CD4-positive, alpha-beta T cell treated with Interleukin-1 beta for 1 hour (primary cell): ENCODE results near the gene NFYA.

Experiments used
- DNase-seq, 2 donors: peaks; one replicate each; pipeline ENCODE4 v3.0.0-alpha.2; 2020 to 2022

The NFYA gene

DNA sequence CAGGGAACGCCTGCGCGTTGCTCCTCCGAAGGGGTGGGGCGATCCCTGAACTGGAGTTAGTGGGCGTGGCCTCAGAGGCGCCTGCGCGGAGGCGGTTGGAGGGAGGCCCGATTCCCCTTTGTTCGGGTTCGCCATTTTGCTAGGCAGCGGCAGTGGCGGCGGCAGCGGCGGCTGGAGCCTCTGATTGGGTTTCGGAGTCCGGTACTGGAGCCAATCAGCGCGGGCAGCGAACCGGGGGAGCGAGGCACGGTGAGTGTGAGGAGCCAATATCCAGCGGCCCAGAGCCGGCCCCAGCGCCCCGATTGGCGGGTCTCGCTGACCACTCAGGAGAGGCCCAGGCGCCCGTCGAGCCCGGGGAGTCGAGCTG is at the start of gene NFYA:
Gene NFYA, plus strand, starts transcription at position 139 of the 367 bp plus-strand sequence. CDS start 6,116 bp downstream, outside the sequence.
- no peak for DNase-seq

DNA sequence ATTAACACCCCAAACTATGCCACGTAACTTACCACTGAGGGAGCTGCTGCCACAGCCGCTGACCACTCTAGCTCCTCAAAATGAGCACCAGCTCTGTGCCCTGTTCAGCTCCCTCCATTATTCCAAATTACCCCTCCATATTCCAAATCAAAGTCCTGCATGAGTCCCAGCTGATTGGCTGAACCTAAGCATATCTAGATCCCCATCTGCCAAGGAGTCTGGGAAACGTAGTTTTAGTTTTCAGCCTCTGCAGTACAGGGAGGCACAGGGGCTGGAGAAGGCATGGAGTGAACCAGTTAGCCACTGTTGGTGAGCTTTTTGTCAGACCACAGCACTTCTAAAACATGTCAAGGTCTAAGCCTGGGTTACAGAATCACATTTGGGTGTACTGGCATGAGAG is 49.7 kb upstream of the NFYA start:
- no peak for DNase-seq

DNA sequence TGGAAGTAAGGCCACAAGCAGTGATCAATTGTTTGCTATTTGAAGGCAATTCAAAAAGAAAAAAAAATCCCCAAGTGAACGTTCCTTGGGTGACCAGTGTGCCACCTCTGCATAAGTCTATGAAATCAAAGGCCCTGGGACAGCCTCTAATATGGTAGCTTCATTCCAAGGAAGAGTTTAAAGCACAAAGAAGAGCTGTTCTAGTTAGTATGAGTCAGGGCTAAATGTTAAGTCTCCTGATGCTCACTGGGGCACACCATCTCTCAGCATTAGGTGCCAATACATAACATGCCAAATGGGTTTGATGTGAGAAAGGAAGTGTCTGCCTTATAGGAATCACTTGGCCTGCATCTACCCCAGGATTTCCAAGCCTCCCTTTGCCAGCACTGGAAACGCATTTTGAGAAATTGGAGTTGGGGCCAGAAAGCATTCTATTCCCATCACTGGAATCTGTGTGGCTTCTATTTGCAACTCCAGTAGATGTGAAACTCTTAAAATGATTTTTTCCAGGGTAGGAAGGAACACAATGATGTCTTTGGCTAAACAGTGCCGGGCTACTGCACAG is 46.7 kb upstream of the NFYA start:
- no peak for DNase-seq

DNA sequence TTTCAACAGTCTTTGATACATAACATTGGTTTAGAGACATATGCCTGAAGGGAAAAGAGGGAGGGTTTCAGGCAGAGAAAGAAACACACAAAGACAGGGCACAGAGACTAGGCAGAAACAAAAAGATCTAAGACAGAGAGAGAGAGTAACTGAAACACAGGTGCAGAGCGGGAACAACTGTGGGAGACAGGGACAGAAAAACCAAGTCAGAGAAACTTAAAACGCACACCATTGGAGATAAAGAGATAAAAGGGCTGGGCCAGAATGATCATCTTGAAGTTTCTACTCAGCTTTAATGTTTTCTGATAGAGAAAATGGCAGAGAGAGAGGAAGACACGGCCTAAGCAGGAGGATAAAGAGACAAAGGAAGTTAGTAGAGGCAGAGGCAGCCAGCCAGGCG is 45.5 kb upstream of the NFYA start:
- DNase-seq, result no peak

DNA sequence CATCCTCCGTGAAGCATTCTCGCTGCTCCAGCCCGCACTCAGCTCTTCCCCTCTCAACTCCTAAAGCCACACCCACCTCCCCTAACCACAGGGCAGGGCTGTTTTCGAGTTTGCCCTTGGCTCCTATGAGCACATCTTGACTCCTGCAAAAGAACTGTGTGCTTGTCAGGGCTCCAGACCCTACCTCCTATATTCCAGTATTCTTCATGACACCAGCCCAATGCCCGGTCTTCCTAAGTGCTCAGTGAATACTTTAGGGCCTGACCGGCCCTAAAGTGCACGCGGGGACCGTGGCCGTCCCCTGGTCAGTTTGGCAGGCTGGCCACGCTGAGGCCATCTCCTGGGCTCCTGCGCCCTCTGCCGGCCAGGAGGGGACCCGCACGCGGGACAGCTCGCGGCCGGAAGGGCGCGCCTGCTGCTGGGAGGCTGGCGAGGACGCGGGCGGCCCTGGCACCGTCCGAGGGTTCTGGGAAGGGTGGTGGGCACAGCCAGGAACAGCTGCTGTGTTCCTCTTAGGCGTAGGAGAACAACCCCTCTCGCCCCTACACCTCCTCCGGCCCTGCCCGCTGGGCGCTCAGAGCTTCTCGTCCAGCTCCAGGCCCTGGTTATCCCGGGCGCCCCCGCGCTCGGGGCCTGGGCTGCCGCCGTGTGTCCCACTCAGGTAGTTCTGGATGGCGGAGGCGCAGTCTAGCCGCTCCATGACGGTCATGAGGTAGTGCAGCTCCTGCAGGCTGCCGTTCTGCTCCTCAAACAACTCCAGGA is 44.8 kb upstream of the NFYA start:
- DNase-seq, result peak; percentile 73 to 76

DNA sequence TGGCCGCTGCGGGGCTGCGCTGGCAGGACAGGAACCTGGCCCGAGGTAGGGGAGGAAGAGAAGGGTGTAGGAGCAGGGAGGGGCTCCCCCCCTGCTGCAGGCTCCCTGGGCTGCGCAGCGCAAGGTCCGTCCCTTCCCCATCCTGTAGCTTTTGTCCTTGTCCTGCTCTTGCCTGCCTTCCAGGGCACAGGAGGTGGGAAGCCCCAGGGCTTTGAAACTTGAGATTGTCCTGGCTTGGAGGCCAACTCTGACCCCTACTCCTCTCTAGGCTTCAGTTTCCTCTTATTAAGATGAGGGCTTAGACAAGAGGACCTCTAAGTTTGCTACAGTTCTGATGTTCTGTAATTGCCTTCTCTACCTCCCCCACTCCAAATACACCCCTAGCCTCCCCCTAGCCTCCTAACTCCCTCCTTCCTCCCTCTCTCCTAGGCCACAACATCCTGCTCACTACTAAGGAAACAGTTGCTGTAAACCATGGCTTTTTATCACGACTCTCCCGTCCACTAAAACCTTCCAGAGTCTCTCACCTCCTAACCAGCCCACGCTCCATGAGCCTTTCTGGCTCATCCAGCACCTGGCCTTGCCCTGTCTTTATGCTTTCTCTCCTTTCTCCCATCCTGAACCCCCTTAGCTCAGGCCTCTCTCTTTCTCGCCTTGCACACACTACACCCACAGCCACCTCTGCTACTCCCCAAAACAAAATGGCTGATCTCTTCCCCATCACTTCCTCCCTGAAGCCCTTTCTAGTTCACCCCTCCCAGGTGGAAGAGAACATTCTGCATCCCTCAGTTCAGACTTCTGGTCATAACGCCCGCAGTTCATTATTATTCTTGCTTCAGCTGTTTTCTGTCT is 44.0 kb upstream of the NFYA start:
- no peak for DNase-seq

DNA sequence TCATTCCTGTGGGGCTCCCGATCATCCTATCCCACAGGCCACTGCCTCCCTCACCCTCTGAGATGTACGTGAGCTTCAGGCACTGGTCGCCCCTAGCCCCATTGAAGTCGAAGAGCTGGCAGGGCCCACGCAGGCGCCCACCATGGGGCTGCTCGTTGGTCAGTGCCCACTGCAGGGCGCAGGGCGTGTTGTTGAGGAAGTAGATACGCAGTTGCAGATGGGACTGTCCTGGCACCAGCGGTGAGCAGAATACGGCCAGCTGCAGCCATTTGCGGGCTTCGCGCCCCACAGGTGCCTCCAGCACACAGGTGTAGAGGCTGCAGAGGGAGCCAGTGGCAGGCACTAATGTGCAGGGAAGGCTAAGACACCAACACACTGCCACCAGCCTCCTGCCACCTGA is 39.9 kb upstream of the NFYA start:
- DNase-seq, result no peak

DNA sequence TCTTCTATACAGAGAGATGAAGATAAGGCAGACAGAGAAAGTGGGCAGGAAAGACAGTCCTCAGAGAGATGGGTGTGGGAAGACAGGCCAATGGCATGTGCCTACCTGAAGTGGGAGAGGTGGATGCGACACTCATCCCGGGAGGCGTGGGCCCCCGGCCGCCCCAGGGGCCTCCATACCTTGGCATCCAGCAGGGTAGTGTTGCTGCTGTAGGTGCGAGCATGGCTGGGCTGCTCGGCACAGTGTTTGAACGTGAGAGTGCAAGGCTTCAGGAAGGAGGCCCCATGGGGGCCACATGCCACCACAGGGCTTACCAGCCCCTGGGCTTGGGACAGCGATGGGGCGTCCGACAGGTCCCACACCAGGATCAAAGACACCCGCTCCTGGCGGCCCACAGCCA is 39.0 kb upstream of the NFYA start:
- no peak for DNase-seq

DNA sequence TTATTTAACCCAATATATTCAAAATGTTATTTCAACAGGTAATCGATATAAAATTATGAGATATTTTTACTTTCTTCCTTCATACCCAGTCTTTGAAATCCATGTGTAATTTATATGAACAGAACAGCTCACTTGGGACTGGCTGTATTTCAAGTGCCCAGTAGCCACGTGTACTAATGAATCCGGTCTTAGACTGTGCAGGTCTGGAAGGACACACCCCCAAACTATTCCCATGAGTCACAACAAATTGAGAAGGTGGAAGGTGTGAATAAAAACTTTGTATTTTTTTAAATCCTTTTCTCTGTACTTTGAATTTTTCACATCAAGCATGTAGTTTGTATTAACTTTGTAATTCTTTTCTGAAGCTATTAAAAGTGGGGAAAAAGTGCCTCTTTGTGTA is 36.6 kb upstream of the NFYA start:
- no peak for DNase-seq

DNA sequence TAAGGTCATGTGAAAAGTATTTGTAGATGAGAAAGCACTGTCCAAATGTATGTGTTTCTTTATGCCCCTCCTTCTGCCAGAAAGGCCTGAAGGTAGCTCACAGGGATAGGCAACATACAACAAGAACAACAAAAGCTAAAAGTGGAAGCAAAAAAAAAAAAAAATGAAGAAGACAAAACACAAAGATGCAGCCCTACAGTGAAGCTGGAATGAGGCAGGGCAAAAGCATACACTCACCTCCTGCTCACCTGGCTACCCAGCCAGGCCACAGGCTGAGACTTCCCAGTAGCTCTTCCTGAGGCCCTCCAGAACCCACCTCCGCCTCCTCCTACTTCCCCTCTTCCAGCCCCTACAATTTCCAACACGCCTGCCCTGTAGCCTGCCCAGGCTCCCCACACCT is 36.2 kb upstream of the NFYA start:
- no peak for DNase-seq

DNA sequence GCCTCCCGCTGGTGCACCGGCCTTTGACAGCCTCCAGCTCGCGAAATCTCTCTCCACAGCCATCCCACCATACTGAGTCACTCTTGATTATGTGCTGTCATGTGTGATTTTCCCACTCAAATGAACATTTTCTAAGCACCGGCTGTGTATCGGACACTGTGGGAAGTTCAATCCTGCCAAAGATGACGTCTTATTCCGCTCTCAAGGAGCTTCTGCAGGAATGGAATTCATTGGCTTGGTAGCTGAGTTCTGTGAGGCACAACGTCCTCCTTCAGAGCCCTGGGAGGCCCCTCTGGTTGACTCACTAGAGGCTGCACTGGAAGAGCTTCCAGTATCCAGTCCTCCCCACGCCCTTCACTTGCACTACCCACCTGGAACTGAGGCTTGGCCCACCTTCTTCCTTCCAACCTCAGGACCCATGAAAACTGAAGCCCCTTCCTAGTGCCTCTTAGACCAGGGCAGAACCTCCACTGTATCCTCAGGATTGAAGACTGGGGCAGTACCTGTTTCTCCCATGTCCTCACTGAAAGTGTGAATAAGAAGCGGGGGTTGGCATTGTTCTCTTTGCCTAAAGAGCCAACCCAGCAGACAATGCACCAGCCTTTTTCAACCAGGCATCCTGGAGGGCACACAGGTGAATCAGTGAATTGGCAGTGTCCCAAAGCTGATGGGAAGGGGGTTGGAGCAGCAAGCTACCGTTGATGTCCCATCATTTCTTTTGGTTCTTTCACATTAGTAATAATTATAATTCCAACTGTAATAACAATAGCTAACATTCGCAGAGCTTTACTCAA is 35.5 kb upstream of the NFYA start:
- DNase-seq, result no peak

DNA sequence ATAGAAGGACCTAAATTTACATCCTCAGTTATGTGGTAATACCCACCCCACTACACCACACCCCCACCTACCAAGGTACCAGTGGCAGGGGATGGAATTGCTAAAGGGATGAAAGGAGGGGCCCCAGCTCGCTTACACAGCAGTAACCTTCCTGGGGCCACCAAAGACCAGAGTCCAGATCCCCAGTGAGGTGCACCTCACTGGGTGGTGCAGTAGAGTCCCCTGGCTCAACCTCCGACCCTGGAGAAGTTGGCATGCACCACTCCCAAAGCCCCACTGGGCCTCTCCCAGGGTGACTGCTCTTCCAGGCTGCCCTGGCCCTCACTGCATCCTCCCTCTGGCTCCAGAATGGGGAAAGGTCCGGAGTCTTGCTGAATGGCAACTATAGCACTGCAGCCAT is 34.6 kb upstream of the NFYA start:
- no peak for DNase-seq

DNA sequence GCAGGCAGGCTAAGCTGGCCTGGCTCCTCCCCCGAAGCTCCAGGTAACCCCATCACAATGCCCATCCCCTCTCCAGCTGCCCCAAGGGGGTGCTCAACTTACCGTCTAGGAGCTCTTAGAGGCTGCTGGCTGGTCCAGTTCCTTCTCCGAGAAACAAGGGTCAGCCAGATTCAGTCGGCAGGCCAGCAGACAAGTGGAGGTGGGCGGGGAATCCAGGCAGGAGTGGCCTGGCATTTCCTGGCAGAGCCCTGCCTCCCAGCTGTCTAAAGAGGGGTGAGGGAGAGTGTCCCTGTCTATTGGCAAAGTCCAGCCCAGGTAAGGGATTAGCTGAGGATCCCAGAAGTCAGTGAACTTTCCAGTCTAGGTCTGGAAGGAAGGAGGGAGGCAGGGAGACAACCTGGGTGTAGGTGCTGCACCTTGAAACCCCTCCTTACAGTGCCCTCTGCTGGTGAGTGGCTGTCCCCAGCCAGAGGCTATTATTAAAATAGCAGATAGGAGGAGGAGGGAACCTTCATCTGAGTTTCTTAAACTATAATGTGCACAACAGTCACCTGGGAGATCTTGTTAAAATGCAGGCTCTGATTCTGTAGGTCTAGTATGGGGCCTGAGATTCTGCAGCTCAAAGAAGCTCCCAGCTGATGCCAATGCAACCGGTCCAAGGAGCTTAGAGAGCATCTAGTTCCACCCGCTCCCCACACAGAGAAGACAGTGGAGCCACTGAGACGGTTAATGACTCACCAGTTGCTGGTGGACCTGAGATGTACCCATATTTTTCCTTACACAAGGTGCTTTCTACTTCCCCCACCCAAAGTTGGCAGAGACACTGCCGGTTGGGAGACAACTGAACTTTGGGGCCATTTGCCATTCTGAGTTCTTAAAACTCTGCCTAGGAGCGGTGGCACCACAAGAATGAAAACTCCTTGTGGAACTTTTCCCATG is 33.4 kb upstream of the NFYA start, which contains the start of gene UNC5CL:
Gene UNC5CL, minus strand, starts transcription at position 162 of the 939 bp plus-strand sequence. CDS start 4,147 bp downstream, outside the sequence.
- peak; percentile 42 to 54 for DNase-seq

DNA sequence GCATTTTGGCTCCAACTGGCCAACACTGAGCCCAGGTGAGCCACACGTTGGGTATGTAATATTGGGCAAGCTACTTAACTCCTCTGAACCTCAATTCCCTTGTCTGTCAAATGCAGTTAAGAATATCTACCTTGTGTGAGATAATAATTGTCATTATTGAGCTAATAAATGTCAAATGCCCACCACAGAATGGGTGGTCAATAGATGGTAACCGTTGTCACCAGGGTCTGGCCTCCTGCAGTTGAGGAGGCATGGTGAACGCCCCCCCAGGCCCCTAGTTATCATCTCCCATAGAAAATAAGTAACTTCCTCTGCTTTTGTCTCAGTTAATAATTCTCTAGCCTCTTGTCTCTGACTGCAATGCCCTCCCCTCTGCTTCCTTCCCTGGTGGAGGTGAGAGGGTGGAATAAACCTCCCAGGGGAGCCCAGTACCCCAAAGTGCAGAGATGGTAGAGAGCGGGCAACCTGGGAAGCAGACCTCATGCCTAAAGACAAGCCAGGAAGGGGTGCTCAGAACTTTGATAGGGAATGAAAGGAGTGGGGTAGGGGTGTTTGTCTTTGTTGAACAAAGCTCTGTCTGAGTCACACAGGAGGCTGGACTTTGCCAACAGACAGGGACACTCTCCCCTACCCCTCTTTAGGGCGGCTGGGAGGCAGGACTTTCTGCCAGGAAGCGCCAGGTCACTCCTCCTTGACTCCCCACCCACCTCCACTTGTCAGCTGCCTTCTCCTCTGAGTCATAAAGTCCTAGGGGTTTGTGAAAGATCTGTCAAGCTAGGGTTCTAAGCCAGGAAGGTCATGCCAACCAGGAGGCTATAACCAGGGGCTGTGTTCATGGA is 32.5 kb upstream of the NFYA start:
- no peak for DNase-seq

DNA sequence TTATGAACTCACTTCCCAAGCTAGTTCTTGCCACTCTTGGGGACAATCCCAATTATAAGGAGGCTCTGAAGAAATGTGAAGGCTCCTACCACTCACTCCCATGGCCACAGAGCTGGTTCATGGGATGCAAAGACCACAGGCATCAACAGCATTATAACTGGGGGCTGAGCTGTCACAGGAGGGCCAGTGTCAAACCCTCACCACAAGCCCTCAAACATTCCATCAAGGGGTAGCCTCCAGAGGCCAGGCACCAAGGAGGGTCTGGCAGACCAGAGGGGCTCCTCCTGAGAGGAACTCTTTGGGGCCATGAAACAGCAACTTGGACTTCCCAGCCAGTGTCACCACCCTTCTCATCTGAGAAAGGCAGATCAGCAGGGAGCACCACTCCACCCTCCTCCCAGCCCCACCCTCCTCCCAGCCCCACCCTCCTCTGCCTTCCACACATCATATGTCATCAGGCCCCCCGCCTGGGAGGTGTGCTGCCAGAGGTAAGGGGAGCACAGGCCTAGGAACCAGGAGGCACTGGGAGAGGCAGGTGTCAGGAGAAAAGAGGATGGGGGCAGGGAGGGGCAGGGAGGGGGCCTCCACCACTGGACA is 31.7 kb upstream of the NFYA start:
- DNase-seq, result no peak

DNA sequence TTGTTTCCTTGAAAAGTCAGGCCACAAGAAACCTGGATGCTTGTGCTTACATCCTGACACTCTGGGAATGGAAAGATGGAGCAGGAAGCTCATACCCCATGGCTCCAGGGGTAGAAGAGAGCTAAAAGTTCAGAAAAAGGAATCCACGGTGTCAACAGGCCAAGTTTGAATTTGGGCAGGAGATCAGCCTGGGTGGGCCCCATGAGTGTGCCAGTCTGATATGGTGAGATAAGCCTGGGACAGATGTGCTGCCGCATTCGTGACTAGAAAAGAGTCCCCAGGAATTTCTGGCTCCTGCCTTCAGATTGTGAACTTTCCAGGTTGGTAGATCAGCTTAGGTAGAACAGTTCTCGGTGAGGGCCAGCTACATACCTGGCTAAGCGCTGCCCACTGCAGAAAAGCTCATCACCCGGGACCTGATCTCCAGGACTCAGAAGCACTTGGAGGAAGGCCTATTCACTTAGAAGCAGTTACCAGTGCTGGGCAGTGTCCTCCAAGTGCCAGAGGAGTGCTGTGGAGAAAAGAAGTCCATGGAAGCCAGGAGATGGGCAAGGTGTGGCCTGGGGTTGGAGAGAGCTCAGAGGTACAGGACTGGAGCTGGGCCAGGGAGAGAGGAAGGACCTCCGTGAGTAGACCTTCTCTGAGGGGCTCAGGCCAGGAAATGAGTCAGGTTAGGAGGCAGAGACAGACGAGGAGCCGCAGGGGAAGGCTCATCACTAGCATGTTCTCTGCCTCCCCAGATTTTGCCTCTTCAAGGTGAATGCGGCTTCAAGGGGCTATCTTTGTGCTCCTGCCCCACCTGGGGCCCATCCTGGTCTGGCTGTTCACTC is 30.3 kb upstream of the NFYA start, which contains the start of gene TSPO2:
Gene TSPO2, plus strand, starts transcription at position 242 of the 830 bp plus-strand sequence. Its CDS starts 519 bp downstream, at position 761.
- DNase-seq, result no peak

DNA sequence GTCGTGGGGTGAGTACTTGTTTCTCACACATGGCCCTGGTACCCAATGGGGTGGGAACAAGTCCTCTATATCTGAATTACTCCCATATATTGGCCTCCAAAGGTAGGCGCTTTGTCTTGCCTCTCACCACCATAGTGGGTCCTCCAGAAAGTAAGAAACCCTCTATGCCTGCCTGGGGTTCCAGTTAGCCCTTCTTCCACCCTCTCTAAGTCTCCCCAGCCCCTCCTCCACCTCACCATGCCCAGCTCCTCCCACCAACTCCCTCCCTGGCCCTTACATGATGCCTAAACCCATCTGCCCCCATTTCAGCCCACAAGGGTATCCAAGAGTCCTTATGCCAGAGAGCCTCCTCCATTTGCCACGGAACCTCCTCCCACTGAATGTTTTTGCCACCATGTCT is 29.6 kb upstream of the NFYA start:
- DNase-seq, result no peak

DNA sequence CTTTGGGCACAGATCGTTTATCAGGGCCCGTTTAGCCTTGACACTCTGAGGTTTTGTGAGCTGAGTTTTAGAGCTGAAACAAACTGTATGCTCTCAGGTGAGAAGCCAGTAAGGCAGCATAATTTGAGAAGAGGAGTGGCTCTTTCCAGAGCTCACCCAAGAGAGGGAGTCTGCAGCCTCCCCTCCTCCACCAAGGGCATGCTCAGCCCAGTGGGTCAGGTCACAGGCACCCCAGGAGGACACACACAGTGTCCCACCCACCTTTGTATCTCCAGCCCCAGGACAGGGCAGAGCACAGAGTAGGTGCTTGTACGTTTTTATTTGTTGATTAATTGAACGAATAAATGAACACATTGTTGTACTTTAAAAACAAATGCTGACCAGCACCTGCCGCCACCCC is 27.1 kb upstream of the NFYA start:
- no peak for DNase-seq

DNA sequence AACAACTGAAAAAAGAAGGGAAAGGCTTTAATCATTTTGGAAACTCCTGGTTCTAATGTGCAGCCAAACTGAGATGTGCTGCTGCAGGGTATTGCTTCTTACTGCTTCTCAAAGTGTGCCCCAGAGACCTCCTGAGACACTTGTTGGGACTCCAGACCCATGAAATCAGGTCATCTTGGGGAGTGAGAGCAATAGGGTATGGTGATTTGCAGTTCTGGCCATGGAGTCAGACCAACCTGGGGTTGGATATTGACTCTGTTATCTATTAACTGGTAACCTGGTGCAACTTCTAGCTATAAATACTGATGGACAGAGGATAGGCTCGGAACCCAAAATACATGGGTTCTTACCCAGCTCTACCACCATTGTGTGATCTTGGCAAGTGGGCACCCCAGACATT is 26.7 kb upstream of the NFYA start:
- no peak for DNase-seq
